Occipital lobe (tissue), 2 donors: Measurements from ENCODE around the gene DYRK1A. TPM values are rescaled to one million over a fixed set of nuclear protein-coding genes. Genes with fewer than 3 reads are reported as not detected.

Experiments used
- DNase-seq: peaks from one replicate; lab custom pipeline; 2025; lab: John Stamatoyannopoulos, UW
- total RNA-seq: library from RNA; depleted of rRNA; stranded (reverse); fragments of >200 nt; gene quantifications from one replicate; pipeline ENCODE4 v1.2.3, GENCODE V29; 2014

DYRK1A gene
- total RNA-seq, 1 donor from 2014 or later: 174 TPM

DNA sequence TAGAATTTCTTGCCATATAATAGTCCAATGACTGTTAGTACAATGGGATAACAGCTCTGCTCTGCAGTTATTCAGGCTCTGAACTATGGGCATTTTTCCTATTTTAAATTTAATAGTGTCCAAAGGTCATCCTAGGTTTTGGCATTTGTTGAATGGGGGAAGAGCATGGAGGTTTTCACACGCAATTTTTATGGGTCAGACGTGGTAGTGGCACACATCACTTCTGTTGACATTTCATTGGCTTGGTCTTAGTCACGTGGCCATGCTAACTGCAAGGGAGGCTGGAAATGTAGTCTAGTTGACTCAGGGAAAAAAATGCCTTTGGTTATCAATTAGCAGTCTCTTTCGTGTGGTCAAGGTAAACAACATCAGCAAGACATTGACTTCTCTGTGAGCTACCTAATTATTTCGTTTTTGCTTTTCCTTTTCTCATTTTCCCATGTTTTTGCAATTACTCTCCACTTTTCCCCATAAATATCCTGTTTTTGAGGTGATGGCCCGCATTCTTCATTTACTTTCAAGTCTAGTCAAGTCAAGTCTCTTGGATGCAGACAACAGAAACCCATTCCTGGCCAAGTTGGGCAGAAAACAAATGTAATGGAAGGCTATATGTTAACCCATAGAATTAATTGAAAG lies 82.8 kb downstream of the DYRK1A start:
- no peak for DNase-seq

DNA sequence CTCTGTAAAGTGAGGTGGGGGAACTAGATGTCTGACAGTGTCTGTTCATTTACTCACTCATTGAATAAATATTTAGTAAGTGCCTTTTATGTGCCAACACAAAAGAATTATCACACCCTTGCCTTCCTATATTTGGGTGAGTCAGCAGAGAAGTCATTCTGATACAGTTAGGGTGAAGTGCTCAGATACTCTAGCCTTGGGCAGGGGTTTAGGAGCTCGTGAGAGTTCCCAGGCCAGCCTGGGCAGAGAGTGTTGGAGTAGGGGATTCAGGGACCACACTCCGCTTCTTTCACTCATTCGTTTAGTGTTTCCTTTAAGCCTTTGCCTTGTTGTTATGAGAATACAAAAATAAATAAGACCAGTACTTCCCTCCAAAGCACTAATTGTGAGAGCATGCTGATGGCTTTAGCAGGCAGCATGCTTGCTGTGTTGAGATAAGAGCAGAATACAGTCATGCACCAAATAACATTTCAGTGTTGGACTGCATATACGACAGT lies 83.9 kb downstream of the DYRK1A start:
- no peak for DNase-seq

DNA sequence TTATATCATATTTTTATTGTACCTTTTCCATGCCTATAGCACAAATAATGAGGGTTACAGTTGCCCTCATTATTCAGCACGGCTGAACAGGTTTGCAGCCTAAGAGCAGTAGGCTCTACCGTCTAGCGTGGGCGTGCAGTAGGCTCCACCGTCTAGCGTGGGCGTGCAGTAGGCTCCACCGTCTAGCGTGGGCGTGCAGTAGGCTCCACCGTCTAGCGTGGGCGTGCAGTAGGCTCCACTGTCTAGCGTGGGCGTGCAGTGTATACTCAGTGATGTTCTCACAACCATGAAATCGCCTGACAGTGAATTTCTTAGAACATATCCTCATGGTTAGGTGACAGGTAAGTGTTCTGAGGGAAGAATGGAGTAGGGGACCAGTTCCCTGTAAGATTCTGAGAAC lies 84.9 kb downstream of the DYRK1A start:
- DNase-seq: no peak

DNA sequence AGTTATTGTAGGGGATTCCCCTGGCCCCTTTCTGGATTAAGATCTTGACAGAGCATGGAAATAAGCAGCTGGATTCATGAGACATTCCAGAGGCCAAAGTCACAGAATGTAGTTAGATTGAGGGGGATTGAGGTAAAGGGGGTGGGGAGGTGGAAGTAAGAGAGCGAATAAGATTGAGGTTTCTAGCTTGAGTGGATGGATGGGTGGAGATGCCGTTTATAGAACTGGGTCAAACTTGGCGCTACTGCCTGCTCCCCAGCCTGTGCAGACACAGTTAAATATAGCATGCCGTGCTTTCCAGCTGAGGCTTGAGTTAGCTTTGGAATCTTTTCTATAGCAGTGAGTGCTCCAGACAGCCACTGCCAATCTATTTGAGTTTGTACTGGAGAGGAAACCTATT lies 85.7 kb downstream of the DYRK1A start:
- DNase-seq: peak; percentile 53

DNA sequence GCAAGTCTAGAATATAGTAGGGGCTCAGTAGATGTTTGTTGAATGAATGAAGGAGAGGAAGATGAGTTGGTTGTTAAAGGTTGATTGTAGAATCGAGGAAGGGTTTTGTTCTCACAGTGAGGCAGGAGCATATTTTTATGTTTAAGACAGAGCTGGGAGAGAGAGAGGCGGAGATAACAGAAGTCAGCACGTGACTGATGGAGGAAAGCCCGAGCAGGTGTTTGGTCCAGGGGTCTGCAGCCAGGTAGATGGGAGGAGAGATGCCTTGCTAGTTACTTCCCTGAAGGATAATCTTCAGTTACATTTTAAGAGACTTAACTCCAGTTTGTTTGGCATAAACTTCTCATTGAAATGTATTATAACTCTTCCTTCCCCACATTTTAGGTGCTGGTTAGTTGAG lies 86.8 kb downstream of the DYRK1A start:
- DNase-seq: no peak

DNA sequence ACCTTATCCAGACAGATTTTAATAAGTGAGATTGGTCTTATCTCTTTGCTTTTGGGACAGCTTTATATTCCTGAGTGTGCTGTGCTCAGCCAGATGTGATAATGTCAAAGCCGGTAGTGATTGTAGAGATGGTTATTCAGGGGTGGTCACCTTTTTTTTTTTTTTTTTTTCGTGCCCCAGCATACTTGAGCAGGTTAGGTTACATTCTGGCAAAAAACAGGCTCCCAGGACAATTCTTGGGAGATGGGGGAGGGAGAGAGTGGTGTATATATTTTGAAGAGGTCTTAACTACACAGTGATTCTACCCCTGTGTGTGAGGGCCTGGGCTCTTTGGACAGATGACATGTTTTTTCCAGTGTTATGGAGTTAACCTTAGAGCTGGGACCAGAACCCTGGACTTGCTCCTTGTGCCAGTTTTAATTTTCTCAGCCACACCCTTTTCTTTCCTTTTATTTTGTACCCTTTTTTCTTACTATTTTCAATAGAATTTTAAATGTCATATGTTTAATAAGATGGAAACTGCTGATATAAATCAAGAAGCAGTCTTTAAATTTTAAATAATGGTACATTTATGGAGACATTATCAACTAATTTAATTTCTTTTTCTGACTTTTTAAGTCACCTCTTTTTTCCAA lies 88.4 kb downstream of the DYRK1A start:
- DNase-seq: no peak

DNA sequence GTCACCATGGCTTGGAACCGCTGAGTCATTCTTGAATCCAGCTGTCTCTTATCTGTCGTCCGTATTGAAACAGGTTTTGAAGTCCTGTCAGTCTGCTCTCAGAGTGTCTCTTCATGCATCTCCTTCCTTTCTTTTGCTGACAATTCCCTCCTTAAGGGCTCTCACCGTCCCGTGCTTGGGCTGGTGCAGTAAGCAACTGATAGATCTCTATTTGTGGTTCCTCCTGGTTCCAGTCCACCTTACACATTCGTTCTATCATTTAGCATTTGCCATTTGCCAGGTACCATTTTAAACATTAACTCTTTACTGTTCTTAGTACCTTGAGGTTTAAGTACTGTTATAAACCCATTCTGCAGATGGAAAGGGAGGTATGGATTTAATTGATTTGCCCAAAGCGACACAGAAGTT lies 88.9 kb downstream of the DYRK1A start:
- DNase-seq: no peak

DNA sequence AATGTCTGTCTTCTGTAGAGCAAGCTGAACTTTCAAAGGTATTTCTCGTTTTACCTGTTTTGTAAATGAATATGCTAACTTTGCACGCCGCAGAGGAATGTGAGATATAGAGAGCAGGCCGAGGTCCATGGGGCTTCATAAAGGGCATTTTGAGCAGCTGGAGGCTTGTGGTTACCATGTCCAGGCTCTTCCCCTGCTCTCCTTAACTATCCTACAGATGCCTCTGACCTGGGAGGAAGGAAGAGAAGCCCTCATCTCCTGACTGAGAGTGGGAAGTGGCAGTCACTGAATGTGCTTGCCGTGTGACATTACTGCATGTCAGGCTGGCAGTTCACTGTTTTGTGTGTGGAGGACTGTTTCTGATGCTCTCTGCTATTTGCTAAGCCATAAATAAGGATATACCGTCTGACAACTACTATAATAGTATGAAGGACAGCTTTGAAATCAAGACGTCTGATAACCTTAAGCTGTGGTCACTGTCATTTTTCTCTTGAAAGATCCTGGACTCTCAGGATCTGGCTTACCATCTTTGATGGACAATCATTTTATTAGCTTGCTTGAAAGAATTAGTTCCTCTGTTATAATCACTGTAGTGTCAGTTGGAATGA lies 92.2 kb downstream of the DYRK1A start:
- DNase-seq: no peak

DNA sequence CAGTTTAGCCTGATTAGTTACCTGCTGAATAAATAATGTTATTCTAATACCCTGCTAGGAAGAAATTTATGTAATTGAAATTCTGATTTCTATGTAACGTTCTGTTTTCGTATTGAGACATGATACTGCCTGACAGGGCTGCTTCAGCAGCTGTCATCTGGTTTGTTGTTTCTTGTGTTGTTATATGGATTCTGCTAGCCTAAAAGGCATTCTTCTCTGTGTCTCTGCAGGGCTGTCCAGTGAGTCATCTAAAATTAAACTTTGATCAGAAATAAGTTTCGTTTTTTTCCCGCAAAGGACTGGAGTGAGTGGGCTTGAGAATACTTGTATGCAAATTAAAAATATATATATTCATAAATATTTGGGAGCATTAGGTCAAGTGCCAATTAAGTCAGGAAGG lies 93.0 kb downstream of the DYRK1A start:
- DNase-seq: no peak

DNA sequence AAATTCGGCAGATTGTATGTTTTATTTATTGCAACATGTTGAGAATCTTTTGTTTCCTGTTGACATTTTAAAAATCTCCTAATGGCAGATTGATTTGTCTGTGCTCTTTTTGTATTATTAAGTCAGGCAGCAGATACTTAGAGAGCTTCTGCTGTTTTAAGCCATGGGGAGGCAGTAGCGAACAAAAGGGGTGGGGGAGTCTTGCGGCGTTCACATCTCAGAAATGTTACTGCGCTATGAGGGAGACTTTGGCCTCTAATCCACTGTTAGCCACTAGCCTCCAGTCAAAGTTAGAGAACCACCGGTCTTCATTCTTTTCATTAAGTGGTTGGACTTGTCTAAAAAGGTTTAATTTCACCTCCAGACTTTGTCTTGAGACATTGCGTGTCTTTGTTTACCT lies 93.6 kb downstream of the DYRK1A start:
- no peak for DNase-seq

DNA sequence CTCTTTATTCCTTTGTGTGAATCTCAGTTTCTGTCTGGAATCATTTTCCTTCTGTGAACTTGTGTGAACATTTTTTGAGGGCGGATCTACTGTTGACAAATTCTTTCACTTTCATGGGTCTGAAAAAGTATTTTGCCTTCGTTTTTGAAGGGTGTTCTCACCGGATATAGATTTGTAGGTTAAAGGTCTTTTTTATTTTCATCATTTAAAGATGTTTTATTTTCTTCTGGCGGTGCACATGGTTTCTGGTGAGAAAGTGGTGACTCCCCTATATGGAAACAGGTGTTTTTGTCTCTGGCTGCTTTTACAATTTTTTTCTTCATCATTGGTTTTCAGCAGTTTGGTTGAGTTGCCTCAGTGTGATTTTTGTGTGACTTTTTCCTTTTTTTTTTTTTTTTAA lies 94.9 kb downstream of the DYRK1A start:
- DNase-seq: no peak

DNA sequence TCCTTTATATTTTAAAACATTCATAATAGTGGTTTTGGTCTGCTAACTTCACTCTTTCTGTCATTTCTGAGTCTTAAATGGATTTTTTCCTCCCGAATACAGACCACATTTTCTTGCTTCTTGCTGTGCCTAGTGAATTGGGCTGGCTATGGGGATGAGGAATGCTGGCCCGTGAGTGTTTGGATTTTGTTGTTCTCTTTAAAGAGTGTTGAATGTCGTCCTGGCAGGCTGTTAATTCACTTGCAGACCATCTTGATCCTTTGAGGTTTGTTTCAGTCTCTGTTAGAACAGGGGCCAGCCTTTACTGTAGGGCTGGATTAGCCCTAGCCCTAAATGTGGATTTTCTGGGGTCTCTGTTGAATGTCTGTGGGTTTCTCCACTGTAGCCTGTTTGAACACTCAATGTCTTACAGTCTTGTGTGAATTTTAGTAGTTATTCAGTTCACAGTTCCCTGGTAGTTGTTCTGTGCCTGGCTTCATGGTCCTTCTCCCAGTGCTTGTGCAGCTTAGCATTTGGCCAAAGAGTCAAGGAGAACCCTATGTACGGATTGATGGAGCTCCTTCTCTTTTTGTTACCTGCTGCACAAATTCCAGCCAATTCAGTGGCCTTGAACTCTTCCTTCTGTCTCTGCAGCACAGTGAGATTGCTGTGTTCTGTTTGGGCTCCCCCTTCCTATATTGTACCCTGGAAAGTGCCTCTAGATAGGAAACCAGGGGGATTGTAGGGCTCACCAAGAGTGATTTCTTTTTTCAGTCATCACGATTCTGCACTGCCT lies 95.7 kb downstream of the DYRK1A start:
- DNase-seq: no peak

DNA sequence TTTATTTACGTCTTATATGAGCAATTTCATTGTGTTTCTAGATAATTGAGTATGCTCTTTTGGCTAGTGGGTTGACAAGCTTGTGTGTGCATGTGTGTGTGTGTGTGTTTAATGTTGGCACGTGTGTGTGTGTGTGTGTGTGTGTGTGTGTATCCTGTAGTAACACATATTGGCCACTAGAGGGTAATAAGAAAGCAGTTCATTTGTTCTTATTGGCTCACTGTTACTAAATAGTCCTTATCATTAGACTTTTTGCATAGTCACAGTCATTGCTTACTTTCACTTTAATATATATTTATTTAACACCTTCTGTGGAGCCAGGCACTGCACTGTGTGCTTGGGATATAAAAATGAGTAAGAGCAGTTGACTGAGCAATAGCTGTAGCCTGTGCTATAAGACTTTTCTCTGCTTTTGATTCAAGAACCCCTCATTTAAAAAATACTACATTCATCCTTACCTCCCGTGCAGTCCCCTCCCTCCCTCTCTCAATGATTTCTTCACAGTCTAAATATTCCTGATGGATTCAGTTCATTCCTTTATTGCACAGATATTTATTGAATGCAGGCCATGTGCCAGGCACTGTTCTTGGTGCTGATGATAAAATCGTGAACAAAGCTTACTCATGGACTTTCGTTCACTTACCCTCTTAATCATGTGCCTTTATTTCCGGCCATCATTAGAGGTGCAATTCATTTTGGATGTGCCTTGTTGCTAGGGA lies 96.7 kb downstream of the DYRK1A start:
- no peak for DNase-seq

DNA sequence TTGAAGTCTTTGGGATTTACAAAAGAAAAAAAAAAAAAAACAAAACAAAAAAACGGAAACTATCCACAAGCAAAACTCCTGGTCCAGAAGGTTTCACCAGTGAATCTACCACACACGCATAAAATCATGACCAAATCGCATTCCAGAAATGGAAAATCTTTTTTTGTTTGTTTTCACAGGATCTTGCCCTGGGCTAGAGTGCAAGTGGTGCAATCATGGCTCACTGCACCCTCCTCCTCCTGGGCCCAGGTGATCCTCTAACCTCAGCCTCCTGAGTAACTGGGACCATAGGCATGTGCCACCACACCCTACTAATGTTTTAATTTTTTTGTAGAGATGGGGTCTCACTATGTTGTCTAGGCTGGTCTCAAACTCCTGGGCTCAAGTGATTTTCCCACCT lies 100.5 kb downstream of the DYRK1A start:
- DNase-seq: no peak

DNA sequence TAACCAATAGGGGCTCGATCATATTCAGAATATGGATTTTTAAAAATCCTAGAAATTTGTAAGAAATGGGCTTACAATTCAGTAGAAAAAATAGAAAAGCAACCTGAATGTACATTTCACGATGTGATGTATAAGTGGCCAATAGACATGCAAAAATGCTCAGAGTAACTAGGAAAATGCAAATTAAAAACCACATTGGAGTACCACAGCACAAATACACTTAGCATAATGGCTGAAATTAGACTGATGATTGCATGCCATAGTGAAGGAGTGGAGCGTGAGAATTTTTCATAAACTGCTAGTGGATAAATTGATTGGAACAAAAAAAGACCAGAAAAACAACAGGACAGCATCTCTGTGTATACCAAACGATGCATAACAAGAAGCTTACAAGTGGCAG lies 102.3 kb downstream of the DYRK1A start:
- no peak for DNase-seq

DNA sequence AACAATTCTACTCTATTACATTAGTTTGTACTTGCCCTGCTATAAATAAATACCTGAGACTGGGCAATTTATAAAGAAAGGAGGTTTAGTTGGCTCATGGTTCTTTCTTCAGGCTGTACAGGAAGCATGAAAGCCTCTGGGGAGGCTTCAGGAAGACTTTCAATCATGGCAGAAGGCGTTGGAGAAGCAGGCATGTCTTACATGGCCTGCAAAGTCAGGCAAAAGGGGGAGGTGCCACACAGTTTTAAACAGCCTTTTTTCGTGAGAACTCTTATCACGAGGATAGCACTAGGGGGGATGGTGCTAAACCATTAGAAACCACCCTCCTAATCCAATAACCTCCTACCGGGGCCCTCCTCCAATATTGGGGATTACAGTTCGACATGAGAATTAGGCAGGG lies 102.9 kb downstream of the DYRK1A start:
- no peak for DNase-seq

DNA sequence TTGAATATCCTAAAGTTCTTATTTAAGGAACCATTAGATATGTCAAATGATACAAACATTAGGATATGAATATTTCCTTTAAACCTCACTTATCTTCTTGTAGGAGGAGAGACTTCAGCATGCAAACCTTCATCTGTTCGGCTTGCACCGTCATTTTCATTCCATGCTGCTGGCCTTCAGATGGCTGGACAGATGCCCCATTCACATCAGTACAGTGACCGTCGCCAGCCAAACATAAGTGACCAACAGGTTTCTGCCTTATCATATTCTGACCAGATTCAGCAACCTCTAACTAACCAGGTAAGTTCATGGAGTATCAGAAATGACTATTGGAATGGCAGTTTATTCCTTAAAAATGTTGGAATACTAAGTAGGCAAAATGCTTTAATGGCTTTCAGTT lies 106.0 kb downstream of the DYRK1A start:
- no peak for DNase-seq

DNA sequence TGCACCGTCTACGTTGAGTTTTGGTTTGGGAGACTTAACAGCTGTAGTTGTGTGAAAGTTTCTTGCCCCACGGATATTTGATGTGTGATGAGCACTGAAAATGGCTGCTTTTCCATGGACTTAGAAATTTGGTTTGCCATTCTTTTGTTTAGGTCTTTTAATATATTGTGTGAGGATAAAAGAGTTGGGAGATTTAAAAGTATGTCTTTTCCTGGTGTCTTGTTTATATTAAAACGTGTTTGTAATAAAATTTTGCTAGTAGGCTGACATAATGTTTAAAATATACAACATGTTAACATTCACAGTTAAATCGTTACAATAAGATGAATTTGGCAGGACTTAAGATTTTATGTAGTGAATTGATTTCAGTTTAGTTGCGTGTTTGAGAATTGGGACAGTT lies 106.9 kb downstream of the DYRK1A start:
- DNase-seq: no peak

DNA sequence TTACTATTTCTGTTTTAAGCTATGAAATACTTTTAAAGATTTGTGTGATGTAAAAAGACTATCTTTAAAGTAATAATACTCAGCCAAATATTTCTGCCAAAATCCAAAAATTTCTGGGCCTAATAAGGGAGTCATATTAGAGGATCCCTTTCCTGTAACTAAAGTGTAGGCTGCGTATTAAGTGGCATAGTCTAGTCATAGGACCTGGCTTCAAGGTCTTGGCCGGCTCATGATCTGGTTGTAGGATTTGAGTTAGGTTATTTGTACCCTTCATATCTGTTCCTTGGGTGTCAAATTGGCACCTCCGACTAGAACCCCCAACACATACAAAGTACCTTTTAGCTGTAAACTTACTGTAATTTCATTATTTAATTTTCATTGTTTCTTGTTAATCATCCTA lies 107.8 kb downstream of the DYRK1A start:
- no peak for DNase-seq

DNA sequence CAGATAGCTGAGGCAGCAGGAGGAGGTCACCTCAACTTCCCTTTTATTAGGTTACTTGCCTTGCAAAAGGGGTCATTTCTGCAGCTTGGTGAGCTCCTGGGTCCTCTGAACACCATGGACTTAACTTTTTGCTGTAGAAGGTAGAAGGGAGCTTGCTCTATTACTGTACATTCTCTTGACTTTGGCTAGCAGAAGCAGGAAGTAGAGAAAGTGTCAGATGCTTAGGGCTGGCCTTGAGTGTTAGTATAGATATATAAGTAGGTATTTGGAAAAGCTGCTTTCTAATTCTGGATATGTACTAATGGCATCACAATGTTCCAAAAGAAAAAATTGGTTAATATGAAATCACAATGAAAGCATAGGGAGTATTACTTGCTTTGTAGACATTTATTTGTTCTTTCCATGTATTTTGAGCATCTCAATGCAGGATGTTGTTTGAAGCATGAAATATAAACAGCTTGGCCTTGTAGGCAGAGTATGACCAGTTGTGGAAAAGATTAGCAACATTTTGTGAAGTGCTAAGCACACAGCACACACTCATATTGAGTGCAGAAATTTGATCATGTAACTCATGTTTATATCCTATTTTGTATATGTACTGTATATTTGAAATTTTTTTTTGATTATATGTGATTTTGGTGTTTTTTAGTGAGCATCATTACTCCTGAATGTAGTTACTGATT lies 108.8 kb downstream of the DYRK1A start:
- DNase-seq: no peak

DNA sequence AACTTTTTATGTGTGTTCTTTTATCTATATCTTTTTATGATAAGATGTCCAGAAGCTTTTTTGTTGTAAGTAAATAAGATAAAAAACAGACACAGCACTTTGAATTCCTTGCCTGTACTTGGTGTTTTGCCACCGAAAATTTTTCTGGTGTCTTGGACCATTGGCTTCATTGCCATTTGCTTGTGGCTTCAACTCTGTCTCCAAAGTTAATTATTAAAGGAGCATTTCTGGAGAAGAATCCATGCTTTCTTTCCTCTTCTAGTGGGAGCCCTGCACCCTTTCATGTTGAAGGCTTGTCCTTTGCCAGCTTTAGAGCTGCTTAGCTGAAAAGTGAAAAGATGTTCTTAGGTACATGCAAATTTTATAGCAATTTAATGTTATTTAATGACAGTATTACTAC lies 112.2 kb downstream of the DYRK1A start:
- DNase-seq: no peak
